ENCODE data around the gene PGAP3. TPM values are rescaled to one million over a fixed set of nuclear protein-coding genes. Genes with fewer than 3 reads are reported as not detected.

PGAP3 gene
- 9.6 and 13.9 TPM in 2 replicates for polyA plus RNA-seq (2011; rRNA removed)
- polyA minus RNA-seq (2011; rRNA and poly(A)+ RNA removed), result 10.4 and 15.8 TPM in 2 replicates

GRCh38 chr17:39687546-39688474 lies at the start of gene PGAP3:
Gene PGAP3 (minus strand): TSS chr17:39688057. CDS start chr17:39688014, 43 bp downstream.
- peak; percentile 66 for DNase-seq (ENCODE audit: low read depth, low spot score)
- CTCF ChIA-PET, result interaction anchor here (0.7 to 2.1 kb wide), 6 partner anchors 9 to 66 kb away, joined by 3 to 8 read pairs (median 4); no protein-coding TSS in a partner anchor
- no peaks in the 10 kb centered on the region for H3K9me3 ChIP-seq (ENCODE audit: control insufficient read depth, insufficient read depth, low read length)
- H3K4me3 ChIP-seq (ENCODE audit: low read depth, low read length), result peak within 1 kb of the TSS; percentile 83
- H3K27ac ChIP-seq (ENCODE audit: low read depth, low read length), result peak within 1 kb of the TSS; percentile 85
- POLR2A ChIA-PET, result interaction anchor here (0.5 to 1.3 kb wide), 3 partner anchors 12 to 155 kb away, joined by 3 to 18 read pairs (median 4); partner anchors contain the start of genes ERBB2 and MIEN1
- TF ChIP-seq CTCF (IDR thresholded peaks at IDR 0.05; ENCODE audit: low read depth, low read length), result no peak
- no peaks in the 10 kb centered on the region for H3K27me3 ChIP-seq (ENCODE audit: control insufficient read depth, insufficient read depth, low read length)

- ChIA-PET CTCF (interaction anchor here (1.3 kb wide), 1 partner anchor 115 kb away, joined by 3 read pairs; no protein-coding TSS in a partner anchor), POLR2A (no interaction called here)
- DNase-seq (ENCODE audit: low read depth, low spot score), result no peak
- Histone ChIP-seq H3K4me3 (ENCODE audit: low read depth, low read length) (no peak overlapping the region), H3K9me3 (ENCODE audit: control insufficient read depth, insufficient read depth, low read length) (no peaks in the 10 kb centered on the region; the same call in 1 of the 2 replicates), H3K27ac (ENCODE audit: low read depth, low read length) (no peak overlapping the region), H3K27me3 (ENCODE audit: control insufficient read depth, insufficient read depth, low read length) (peaks cover 29% of the 10 kb centered on the region)
- no peak for TF ChIP-seq CTCF (IDR thresholded peaks at IDR 0.05; ENCODE audit: low read depth, low read length)
Measured at GRCh38 chr17:39737206-39737759, 49.4 kb upstream of the PGAP3 start.

GRCh38 chr17:39736319-39737165 lies 48.7 kb upstream of the PGAP3 start:
- Histone ChIP-seq H3K4me3 (ENCODE audit: low read depth, low read length) (no peak overlapping the region), H3K9me3 (ENCODE audit: control insufficient read depth, insufficient read depth, low read length) (no peaks in the 10 kb centered on the region; the same call in 1 of the 2 replicates), H3K27ac (ENCODE audit: low read depth, low read length) (no peak overlapping the region), H3K27me3 (ENCODE audit: control insufficient read depth, insufficient read depth, low read length) (peaks cover 25% of the 10 kb centered on the region)
- TF ChIP-seq CTCF (IDR thresholded peaks at IDR 0.05; ENCODE audit: low read depth, low read length), result no peak
- ChIA-PET CTCF (interaction anchor here (1.0 to 1.3 kb wide), 2 partner anchors 115 to 222 kb away, joined by 3 to 4 read pairs; no protein-coding TSS in a partner anchor), POLR2A (no interaction called here)
- no peak for DNase-seq (ENCODE audit: low read depth, low spot score)

GRCh38 chr17:39735882-39736281 lies 48.0 kb upstream of the PGAP3 start:
- Histone ChIP-seq H3K4me3 (ENCODE audit: low read depth, low read length) (no peak overlapping the region), H3K9me3 (ENCODE audit: control insufficient read depth, insufficient read depth, low read length) (no peaks in the 10 kb centered on the region; the same call in 1 of the 2 replicates), H3K27ac (ENCODE audit: low read depth, low read length) (no peak overlapping the region), H3K27me3 (ENCODE audit: control insufficient read depth, insufficient read depth, low read length) (peaks cover 25% of the 10 kb centered on the region)
- POLR2A ChIA-PET, result no interaction called here
- CTCF ChIA-PET, result interaction anchor here (1.0 to 1.3 kb wide), 2 partner anchors 114 to 222 kb away, joined by 3 to 4 read pairs; no protein-coding TSS in a partner anchor
- no peak for DNase-seq (ENCODE audit: low read depth, low spot score)
- no peak for TF ChIP-seq CTCF (IDR thresholded peaks at IDR 0.05; ENCODE audit: low read depth, low read length)
